ENCODE data around the gene CPS1.

Gene CPS1

DNA sequence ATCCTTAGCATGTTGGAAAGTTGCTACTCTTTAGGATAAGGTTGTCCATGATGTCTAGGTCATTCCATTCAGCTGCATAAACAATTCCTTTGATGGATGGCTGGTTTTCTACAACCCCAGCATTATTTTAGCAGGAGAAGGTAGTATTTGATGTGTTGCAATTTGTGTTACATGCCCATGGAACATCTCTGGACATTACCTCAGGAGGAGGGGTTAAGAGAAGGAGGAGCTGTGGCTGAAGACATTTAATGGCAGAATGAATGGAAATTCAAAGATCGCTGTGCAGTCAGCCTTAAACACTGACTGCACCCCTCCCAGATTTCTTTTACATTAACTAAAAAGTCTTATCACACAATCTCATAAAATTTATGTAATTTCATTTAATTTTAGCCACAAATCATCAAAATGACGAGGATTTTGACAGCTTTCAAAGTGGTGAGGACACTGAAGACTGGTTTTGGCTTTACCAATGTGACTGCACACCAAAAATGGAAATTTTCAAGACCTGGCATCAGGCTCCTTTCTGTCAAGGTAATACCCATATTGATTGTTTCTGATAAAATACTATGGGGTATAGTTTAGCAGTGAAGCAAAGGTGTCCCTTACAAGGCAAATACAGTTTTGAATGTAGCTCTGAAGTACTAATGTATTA, at the start of gene CPS1:
Gene CPS1, plus strand, starts transcription at position 271 of the 652 bp plus-strand sequence. Its CDS starts 135 bp downstream, at position 406.
- no peak for DNase-seq (ENCODE audit: low read depth)

DNA sequence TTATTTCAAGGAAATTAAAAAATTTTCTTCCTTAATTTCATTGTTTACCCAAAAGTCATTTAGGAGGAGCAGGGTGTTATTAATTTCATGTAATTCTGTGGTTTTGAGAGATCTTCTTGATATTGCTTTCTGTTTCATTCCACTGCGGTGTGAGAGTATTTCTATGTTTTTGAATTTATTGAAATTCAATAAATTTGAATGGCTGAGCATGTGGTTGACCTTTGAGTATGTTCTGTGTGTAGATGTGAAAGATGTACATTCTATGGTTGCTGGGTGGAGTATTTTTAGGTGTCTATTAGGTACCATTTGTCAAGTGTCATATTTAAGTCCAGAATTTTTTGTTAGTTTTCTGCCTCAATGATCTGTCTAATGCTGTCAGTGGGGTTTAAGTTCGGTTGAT, 40.5 kb upstream of the CPS1 start:
- no peak for DNase-seq (ENCODE audit: low read depth)

DNA sequence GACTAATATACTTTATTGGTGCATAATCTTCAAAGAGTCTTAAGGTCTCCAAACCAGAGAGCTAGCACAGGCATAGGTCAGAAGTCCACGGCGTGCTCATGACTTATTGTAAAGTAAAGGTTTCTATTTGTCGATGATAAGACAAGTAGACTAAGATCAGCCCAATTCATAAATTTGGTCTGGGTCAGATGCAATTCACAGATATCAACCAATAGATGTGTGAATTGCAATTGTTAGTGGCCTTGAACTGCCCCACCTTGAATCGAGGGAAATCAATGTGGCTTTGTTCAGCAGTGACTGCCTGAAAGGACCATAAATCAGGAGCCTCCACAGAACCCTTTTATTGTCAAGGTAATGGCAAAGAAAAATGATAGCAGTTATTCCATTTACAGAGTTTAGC, 39.1 kb upstream of the CPS1 start:
- no peak for DNase-seq (ENCODE audit: low read depth)

DNA sequence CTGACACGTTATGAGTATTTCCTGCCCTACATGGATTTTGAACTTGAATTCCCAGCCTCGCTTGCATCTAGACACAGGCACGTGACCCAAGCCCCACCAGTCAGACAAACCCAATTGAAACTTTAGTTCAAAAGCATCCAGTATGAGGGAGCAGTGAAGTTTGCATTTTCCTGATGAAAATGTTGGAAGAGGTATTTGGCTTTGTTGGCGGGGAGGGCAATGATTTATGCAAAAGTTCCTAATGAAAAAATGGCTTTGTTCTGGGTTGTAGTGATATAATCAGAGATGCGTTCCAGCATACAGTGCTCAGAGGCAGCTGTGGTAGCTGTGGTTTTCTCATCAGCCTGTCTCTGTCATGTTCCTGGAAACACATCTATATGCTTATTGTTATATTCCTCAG, 36.8 kb upstream of the CPS1 start:
- DNase-seq (ENCODE audit: low read depth) = no peak

DNA sequence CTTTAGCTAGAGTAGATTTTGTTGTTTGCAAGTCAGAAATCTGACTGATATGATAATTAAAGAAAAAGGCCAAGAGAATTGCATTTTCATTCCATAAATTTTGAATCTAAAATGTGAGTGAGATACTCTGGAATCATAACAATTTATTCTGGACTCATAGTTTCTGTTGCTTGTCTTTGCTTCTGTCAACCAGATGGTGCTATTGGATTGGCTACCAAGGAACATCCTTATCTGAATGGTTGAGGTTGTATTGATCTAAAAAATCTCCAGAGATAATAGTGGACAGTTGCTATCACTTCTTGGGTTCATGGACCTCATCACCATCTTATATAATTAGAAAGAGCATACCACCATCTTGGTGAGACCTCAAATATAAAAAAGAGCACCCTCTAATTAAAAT, 34.0 kb upstream of the CPS1 start:
- DNase-seq (ENCODE audit: low read depth) = no peak

DNA sequence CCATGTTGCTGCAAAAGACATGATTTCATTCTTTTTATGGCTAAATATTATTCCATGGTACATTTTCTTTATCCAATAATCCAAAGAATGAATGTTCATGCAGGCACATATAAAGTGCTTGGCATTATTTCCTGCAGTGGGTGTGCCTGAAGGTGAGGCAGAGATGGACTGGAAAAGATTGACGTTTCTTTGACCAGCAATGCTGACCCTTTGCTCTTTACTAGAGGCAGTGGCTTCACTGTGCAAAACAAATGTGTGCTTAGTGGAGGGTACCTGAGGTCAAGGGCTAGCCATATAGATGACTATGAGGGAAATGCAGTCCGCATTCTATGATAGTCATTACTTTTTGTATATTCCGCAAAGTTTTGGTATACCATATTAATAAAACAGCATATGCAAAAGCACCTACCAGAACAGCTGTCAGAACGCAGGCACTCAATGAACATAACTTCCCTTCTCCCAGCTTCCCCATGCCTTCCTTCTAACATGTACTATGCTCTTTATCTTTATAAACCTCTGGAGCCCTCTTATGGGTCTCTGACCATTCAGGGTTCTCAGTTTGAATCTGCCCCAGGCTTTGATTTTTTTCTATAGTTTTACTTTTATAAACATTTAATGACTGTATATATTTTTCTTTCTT, 32.6 kb upstream of the CPS1 start:
- no peak for DNase-seq (ENCODE audit: low read depth)

DNA sequence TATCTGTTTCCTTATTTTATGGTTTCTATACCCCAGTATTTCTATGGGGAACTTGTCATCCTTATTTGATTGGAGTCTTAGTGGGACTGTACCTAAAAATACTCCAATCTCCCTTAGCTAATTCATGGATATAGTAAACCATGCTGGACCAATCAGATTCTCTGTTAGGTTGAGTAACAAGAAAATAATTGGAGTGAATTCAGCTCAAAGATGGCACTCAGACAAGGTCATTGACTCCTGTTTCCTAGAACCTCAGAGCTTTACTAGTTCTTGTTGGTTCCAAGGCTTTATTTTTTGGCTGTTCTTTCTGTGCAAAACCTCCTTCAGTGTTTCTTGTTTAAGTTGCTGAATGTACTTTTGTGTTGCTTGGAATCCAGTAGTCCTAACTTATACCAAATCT, 31.9 kb upstream of the CPS1 start:
- DNase-seq (ENCODE audit: low read depth) = no peak

DNA sequence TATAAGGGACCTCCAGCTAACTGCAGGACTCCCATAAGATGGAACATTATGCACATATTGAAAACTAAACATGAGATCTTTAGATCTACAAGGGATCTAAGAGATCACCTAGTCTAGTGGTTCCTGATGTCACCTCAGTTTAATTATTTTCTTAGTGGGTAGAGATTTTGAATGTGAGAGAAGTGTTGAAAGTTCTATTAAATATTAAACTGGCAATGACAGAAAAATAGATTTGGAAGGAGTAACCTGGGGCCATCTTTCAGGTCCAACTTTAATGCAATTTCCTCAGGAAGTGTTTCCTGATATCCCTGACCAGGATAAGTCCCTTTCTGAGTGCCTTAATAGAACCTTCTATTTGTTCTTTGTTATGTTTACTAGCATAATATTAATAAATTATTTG, 29.1 kb upstream of the CPS1 start:
- no peak for DNase-seq (ENCODE audit: low read depth)

DNA sequence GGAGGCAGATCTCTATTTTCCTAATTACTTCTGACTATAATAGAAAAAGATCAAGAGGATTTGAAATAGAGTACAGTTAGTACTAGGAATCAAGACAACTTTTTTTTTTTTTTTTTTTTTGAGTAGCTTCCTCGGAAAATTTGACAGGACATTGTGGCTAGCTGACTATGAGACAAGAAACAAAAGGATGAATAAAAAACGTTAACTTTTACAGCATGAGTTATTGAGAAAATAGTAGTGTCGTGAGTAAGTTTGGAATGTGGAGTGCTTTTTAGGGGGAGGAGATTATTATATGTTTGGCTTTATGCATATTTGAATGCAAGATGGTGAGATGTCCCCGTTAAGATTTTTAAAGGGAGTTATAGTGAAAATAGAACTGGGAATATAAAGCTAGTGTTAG, 27.7 kb upstream of the CPS1 start:
- DNase-seq (ENCODE audit: low read depth) = no peak

DNA sequence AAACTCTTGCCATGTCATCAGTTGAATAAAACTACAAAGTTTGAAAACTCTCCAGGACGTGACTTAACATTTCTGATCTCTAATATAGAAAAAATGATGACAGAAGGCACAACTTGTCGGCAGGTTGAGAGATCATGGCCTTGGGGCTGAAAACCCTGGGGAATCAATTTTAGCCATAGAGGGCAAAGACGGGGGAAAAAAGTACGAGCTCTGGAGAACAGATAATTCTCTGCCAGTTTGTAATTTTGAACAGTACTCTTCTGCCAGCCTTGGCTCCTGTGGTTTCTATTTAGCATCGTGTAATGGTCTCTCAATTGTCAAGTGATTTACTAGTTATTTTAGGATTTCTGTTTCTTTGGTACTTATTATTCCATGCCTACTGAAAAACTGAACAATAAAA, 25.3 kb upstream of the CPS1 start:
- DNase-seq (ENCODE audit: low read depth) = no peak

DNA sequence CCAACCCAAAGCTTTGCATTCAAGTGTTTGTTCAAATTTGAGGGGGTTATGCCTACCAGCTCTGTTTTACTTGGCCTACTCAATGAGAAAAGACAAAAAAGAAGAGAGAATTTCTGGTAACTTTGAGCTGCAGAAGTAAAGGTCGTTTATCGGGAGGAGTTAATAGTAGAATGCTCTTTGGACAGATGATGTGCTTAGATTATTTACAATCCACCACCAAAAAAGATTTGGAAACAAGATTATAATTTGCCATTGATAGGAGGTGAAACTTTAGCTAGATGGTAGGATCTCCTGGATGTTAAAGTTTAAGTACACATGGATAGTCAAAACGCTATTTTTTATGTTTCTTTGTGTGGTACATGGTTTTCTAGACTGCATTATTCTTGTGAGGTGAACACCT, 24.9 kb upstream of the CPS1 start:
- DNase-seq (ENCODE audit: low read depth) = no peak

DNA sequence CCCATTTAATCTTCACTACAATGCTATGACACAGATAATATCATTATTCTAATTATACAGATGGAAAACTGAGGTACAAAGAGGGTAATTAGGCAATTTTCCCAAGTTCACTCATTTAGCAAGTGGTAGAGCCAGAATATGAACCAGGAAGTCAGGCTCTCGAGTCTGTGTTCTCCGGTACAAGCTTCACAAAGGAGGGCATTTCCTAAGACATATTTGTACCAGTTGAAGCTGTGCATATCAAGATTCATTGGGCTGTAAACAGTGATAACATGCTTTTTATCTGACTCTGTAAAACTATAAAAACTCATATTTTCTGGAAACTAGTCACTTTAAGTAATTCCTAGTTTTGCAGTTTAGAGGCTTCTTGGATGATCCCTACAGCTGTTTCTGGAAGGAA, 23.0 kb upstream of the CPS1 start:
- DNase-seq (ENCODE audit: low read depth) = no peak

DNA sequence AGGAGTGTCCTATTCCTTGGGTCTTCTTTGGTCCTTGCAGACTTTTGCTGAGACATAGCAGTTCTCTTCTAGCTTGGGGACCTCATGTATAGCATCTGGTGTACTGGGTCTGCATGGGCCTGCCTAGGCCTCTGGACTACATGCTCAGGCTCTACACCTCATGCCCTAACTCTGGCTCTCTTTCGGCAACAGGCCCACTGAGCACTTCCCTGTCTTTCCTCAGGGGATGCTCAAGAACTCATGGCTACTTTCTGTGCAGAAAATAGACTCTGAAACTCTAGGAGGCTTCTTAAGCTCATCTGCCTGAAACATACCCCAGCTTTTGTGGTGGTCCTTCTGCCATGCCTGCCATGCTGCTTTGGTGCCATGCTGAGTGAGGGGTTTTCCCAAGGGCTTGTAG, 21.5 kb upstream of the CPS1 start:
- no peak for DNase-seq (ENCODE audit: low read depth)

DNA sequence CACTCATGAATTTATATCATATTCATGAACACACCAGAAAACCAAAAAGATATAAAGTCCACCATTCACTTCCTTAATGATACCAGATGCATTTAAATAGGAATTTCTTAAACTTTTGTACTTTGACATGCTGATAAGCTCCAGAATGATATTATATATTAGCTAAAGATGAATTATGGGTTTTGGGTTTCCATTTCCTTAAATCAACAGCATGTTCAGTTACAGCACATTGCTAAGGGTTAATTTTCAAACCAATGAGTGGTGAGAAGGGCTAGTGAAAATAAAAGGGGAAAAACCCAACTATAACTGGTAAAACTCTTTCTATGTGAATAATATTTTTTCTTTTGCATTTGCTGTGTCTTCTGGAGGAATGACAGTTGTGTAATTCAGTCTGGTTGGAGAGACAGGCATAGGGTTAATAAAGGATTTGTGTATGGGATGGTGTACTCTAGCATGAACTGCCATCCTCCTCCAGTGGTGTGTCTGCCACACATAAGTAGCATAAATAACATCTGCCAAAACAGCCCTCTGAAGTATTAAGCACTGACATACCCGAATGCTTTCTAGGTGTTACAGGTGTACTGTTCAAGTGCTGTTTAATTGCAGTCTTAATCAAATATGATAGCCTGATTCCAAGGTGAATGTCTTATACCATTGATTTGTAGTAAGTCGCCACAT, 19.3 kb upstream of the CPS1 start:
- DNase-seq (ENCODE audit: low read depth) = no peak

DNA sequence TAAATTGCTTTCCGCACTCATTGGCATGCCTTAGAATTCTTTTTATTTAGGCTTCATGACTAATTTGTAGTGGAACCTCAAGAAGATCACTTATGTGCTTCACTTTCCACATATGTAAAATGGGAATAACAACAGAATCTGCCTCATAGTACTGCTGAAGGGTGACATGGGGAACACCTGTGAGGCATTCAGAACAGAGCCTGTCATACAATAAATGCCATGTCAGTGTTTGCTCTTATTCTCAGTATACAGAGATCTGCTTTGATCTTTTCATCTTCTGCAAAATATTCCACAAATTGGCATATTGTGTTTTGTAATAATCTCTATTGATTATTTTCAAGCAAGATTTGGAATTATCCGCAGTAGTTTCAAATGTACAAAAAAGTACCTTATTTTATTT, 17.4 kb upstream of the CPS1 start:
- DNase-seq (ENCODE audit: low read depth) = no peak

DNA sequence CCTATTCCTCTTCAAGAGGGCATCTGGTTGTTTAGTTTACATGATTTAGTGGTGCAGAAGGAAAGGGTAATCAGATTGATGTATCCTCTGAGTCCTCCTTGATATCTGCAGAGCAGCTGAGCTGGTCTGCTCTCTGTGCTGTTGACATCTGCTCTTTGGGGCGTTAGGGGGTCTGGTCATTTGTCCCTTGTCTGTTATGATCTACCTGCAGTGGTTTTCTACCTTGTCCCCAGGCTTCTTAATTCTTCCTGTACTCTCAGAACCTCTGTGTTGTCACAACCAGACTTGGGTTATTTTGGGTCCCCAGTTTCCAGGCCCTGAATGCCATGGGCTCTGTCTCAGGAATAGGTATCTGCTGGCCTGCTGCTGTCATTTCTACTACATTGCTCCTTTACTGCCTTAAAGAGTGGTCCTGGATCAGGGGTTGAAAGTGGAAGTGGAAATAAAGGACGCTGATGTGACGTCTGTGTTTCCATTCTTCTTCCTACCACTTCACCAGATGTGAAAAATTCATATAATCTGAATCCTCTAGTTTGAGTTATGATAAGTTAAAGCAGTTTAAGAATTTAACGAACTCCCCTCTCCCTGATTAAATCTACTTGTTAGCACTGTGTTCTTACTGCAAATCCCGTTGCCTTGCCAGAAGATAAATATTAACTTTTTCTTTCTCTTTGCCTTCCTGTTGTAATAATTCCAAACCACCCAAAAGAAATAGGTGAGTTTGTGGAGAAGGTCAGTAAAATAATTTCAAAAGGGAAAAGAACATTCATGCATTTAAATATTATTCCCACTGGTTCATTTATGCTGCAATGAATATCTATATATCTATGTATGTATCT, 16.6 kb upstream of the CPS1 start:
- DNase-seq (ENCODE audit: low read depth) = no peak

DNA sequence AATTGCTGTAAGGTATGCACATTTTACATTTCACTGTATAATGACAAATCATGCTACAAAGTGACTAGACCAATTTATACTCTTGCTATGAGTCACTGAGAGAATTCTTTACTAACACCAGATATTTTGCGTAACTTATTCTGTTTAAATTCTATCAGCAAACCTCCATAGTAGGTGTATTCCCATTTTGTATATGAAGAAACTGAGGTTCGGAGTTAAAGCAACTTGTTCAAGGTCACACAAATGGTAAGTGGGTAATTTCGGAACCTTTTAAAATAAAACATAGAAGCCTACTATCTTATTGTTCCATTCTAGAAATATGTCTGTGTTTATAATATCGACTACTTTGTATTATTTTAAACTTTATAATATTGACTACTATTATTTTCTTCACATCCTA, 15.9 kb upstream of the CPS1 start:
- DNase-seq (ENCODE audit: low read depth) = no peak

DNA sequence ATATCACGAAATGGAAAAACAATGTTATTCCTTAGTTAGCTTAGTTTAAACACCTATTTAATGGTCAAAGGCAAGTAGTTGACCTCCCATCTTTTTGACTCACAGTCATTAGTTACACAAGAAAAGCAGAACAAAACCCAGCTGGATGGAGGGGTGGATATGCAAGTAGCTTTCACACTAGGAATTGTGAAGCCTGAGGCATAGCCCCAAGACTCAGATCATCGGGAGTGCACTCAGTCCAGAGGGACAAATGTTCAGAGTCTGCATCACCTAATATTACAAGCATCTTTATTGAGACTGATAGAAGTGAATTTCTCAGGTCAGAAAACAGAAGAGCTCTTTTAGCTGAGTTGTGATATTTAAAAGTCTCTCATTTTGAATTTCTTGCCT, 15.5 kb upstream of the CPS1 start:
- DNase-seq (ENCODE audit: low read depth) = no peak

DNA sequence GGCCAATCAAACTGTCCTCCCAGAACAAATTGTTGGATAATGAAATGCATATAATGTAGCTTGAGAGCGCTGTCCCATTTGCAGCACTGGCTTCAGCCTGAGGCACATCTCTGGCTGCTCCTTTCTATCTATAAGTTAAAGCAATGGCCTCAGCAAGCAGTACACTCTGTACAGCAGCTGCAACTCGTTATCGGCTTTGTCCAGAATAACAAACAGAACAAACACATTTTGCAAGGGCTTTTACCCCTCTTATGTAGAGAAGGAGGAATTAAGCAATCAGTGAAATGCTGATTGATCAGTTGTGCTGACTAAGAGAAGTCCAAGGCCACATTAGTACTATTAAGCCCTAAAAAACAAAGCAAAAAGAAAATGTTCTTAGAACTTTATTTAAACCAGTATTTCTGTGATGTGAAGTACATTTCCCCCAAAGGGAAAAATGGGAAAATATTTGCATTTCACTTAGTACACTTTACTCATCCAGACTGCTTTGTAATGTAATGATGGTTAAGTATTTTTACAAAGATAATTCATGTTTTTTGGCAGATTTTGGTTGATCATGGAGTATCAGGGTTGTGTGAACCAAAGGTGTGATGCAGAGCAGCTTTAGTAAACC, 15.0 kb upstream of the CPS1 start:
- DNase-seq (ENCODE audit: low read depth) = no peak

DNA sequence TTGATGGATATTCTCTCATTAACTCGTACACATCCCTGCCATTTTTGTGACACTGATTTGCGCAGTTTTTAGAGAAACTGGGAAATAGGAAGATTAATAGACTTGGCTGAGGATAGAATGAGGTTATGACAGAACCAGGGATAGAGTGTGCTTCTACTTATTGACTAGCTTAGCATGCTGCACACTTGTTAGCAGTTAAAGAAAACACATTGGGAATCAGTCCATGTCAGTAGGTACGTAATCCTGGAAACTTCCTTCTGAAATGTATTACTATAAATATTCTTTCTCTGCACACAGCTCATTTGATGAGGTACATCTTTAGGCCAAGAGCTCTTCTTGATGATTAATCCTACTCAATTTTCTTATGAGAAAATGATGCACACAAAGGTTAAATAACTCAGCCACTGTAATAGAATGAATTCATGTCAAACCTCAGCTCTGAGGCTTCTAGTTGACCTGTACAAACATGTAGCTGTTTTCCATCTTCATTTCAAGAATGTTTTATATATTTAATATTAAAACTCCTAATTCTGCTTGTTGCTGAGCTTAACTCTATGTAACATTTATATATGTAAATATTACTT, 12.3 kb upstream of the CPS1 start:
- no peak for DNase-seq (ENCODE audit: low read depth)

DNA sequence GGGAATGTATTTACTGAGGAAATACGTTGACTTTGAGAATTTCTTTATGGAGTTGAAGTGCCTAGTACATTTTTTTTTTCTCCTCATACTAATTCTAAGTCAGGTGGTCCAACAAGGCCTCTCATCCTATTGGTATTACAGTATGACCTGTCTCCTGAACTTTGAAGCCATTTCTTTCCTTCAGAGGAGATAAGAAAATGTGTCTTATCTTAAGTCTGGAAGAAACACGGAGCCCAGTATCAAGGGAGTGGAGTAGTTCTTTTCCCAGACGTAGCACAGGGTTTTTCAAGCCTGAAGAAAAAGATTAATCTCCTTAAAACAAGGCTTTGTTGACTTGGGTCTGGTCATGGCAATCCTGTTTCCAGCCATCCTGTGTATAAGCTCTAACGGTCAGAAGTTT, 11.6 kb upstream of the CPS1 start:
- no peak for DNase-seq (ENCODE audit: low read depth)
